Hepatocyte (in vitro differentiated cells): ENCODE data around the gene EPHA2.

Source experiments
- EZH2 ChIP-seq: fragments of 200-600 bp; sonication (generic); IDR thresholded peaks from 2 replicates; pipeline ENCODE4 v1.6.1; 2016; ENCODE audit warnings: antibody characterized with exemption, mild to moderate bottlenecking, borderline replicate concordance
- EZH2phosphoT487 ChIP-seq: fragments of 200-600 bp; sonication (generic); IDR thresholded peaks from one replicate; pipeline ENCODE4 v1.6.1; 2018; ENCODE audit warnings: antibody characterized with exemption, mild to moderate bottlenecking, low read depth, moderate library complexity; ENCODE audit not compliant: unreplicated experiment, severe bottlenecking
- TF ChIP-seq, protein P1 (sequence below): fragments of 200-600 bp; sonication (generic); IDR thresholded peaks from 2 replicates; pipeline ENCODE4 v1.5.1; 2016; ENCODE audit warnings: antibody characterized with exemption, mild to moderate bottlenecking; ENCODE audit not compliant: poor library complexity

DNA sequence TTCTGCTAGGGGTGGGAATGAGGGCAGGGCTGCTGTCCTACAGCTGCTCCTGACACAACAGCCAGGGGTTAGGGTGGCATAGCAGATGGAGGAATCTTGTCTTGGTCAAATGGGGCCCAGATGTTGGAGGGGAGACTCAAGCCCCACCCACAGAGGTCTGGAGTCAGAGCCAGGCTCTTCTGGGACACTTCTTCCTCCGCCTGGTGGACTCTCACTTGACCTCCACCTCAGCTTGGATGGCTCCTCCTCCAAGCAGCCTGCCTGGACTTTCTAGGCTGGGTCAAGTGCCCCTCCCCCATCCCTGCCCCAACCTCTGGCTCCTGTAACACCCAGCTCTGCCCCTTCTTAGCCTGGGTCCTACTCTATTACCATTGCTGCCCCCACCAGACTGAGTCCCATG lies 35.5 kb downstream of the EPHA2 start:
- TF ChIP-seq, protein P1, sequence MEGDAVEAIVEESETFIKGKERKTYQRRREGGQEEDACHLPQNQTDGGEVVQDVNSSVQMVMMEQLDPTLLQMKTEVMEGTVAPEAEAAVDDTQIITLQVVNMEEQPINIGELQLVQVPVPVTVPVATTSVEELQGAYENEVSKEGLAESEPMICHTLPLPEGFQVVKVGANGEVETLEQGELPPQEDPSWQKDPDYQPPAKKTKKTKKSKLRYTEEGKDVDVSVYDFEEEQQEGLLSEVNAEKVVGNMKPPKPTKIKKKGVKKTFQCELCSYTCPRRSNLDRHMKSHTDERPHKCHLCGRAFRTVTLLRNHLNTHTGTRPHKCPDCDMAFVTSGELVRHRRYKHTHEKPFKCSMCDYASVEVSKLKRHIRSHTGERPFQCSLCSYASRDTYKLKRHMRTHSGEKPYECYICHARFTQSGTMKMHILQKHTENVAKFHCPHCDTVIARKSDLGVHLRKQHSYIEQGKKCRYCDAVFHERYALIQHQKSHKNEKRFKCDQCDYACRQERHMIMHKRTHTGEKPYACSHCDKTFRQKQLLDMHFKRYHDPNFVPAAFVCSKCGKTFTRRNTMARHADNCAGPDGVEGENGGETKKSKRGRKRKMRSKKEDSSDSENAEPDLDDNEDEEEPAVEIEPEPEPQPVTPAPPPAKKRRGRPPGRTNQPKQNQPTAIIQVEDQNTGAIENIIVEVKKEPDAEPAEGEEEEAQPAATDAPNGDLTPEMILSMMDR, result no peak
- TF ChIP-seq EZH2, result no peak
- no peak for TF ChIP-seq EZH2phosphoT487
